Uterus (tissue), 2 donors: ENCODE data around the gene ZBTB17.

ENCODE experiments used
- CTCF ChIP-seq, 4 experiments: fragments of 200-600 bp in 2 of 4; fragments of 450-650 bp in 2 of 4; sonication (generic) in 2 of 4; IDR thresholded peaks; one replicate each; pipeline ENCODE4 v1.5.1; 2016 to 2019; ENCODE audit warnings: antibody characterized with exemption in 4 of 4, mild to moderate bottlenecking in 2 of 4, moderate library complexity in 1 of 4
- POLR2A ChIP-seq, 2 donors: fragments of 450-650 bp; IDR thresholded peaks; one replicate each; pipeline ENCODE4 v1.6.1; 2016; ENCODE audit warnings: antibody characterized with exemption in 2 of 2, mild to moderate bottlenecking in 1 of 2, moderate library complexity in 1 of 2

- TF ChIP-seq CTCF (IDR thresholded peaks at IDR 0.05) (no peak), POLR2A (IDR thresholded peaks at IDR 0.05) (no peak)
These were observed 80.7 kb downstream of the ZBTB17 start for GRCh38 chr1:15895233-15895632.
